SHP77 treated with DMSO at 0.1 percent for 48 hours (cell line): Measurements from ENCODE around the gene HIF3A.
"Not testable (repeated sequence)": the region's sequence is repeated elsewhere in the genome, so short reads cannot be mapped to it uniquely, and the experiment has no call there.

Experiments
- DNase-seq: peaks from one replicate; lab custom pipeline; 2025; lab: John Stamatoyannopoulos, UW

Gene HIF3A

DNA sequence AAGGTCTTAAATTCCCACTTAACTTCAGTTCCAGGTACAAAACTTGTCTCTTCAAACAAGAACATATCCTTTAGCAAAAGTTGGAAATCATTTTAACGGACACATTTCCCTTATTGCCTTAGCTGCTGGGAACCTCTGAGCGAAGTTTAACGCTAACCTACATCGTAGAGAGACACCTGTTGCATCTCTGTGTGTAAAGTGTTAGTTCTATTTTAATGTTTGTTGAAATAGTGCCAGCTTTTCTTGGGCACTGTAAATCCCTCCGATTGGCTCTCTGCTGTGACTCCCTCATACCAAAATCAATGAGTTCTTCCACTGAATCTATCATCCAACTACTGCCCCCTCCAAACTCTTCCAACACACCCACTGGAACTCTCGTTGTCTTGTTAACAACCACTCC, 2.3 kb upstream of the HIF3A start:
- DNase-seq = no peak

DNA sequence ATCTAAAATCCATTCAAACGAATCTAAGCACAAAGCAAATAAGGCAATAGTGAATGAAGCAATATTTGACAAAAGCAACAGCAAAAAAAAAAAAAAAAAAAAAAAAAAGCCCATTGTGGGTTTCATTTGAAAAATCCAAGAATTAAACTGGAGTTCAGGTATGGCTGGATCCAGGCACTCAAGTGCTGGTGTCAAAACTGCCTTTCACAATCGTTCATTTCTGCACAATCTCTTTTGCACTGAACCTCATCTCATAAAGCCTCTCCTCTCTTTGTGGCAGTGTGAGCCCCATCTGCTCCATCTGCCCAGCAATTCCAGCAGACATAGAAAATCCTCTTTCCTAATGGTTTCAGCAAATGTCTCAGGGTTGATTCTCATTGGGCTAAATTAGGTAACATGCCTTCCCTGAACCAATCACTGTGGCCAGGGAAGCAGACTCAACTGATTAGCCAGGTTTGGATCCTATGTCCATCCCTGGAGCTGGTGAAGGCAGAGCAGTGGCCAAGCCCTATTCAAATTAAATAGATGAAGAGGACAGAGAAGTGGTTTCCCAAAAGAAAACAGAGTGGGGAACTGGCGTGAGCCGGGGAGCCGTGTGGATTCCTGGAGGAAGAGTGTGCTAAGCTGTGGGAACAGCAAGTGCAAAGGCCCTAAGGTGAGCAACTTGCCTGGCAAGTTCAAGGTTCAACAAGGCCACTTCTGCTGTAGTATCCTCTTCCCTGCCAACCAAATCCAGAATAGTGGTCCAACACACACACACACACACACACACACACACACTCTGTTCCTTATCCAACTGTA, 1.2 kb upstream of the HIF3A start:
- DNase-seq = no peak

DNA sequence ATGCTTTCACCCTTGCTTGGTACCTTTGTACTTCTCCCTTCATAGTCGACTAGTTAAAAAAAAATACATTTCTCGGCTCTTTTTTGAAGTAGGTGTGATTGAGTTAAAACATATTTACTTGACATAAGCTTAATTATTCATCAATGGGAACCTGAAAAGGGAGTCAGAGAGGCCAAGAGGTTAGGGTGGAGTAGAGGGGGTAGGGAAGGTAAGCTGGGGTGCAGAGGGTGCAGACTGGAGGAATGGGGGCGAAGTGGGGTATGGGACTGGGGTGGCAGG, 701 bp upstream of the HIF3A start:
- DNase-seq = no peak

DNA sequence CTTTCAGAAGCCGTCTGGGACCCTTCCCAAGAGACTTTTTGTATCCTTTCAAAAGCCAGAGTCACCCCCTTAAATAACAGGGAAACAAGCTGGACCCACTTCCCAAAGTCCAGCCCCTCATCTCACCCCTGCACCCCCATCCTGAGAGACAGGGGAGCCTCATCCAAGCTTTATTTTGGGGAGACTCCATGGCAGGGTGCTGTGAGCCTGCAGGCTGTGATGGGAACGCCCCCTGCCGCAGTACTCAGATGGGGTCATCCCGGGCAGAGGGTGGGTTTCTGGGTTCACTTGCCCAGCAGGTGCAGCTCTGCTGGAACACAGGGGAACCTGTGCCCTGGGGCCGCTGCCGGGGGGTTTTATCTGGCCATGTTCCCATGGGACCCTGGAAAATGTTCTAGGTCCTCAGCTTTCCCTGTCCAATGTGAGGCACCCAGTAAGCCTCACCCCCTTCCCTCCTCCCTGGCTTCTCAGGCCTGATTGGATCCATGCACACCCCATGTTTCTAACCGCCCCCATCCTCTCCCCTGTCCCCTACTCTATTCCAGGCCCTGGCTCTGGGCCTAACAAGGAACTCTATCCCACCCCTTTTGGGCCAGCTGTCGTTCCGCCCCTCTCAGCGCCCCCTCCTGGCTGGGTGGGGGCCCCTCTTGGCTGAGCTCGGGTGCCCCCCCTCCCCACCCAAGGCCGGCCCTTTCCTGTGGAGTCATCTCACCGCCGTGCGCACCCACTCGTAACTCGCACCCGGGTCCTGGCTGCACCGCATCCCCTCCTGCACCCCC, 1.0 kb downstream of the HIF3A start:
- DNase-seq = no peak

DNA sequence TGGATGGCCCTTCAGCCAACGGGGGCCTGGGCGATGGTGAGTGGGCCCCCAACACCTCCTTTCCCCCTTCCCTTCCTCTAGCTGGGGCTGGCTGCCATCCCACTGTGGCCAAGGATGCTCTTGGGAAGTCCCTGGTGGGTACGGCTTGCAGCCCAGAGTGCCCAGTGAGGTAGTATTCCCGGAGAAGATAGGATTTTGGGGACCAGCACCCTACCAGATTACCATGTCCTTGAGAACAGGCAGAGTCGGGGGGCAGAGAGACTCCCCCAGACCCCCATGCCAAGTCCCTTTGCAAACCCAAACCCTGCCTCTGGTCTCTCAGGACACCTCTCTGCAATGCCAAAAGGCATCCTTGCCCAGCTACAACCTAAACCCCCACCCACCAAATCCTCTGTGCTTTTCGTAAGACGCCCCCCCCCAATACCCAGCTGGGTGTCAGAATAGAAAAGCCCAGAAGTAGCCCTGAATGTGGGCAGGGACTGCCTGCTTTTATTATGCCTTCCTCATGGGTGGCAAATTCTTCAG, 1.7 kb downstream of the HIF3A start:
- DNase-seq = no peak

DNA sequence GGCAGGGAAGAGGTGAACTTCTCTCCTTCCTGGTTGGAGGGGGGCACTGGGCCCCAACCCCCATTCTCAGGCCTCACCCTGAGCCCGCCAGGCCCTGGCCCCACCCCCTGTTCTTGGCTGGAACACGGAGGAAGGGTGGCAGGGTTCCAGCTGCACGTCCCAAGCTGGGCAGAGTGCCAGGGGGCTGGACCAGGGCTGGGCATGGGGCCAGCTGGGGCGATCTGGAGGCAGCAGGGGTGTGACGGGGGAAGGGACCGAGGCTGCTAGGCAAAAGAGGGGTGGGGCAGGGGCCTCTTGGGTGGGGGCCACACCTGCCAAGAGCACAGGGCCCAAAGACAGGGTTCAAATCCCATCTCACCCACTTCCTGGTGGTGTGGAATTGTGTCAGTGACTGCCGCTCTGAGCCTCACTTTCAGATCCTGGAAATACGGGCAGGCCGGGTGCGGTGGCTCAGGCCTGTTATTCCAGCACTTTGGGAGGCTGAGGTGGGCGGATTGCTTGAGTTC, 2.2 kb downstream of the HIF3A start:
- peak; percentile 58 for DNase-seq

DNA sequence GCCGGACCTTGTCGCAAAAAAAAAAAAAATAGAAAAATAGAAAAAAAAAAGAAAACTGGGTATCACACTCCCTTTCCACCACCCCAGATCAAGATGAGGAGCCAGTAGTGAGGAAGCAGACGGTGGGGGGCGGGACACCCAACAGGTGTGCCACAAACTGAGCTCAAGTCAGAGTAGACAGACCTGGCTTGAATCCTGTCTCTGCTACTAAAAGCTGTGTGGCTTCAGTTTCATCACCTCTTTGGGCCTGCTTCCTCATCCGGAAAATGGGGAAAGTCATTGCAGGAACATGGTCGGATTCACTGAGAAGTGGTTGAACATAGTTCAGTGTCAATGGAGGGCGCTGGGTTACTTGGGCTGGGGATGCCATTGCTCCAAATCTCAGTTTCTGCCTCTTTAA, 2.9 kb downstream of the HIF3A start:
- no peak for DNase-seq

DNA sequence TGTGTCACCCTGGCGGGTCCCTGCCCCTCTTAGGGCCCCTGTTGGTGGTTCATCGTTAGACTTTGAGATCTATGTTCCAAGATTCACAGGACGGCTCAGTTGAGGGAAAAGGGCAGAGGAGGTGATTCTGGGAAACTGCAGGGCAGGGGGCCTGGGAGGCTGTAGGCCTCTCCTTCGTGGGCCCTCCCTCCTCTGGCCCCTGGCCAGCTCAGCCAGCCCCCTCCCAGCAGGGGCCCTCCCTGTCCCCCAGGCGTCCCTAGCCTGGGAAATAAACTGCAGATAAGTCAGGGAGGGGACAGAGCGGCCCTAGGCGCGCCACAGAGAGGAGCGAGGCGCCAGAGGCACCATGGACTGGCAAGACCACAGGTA, 6.5 kb downstream of the HIF3A start:
- DNase-seq = no peak

DNA sequence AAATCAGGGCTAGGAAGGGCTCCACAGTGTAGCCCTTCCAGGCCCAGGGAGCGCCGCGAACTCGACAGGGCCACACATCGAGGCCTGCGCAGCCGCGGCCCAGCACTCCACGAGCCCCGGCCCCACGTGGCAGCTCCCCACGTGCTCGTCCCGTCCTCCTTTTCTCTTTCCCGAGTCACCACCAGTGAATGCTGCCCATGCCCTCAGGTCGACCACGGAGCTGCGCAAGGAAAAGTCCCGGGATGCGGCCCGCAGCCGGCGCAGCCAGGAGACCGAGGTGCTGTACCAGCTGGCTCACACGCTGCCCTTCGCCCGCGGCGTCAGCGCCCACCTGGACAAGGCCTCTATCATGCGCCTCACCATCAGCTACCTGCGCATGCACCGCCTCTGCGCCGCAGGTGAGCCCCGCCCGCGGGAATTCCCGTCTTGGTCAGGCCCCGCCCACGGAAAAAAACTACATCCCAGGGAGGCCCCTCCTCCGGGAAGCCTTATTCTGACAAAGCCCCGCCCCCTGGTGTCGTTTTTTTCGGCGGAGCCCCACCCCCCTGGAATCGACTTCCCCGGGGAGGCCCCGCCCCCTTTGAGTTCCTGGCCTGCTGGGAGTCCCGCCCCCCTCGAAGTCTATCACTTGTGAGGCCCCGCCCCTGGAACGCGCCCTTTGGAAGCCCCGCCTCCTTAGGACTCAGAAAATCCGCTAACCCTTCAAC, 7.0 kb downstream of the HIF3A start:
- DNase-seq = no peak

DNA sequence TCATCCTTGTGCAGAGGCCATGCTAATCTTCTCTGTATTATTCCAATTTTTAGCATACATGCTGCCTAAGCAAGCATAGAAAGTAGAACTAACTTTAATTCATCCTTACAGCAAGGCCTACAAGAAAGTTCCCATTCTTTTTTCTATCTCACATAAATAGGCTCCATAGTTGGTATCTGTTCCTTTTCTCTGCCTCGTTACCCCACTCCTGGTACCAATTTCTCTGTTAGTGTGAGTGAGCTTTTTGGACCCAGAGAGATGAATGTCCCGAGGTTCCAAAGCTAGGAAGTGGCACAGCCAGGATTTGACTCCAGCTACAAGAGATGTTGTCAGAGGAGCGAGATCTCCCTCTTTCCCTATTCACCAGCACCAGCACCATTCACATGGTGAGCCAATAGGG, 9.7 kb downstream of the HIF3A start:
- no peak for DNase-seq

DNA sequence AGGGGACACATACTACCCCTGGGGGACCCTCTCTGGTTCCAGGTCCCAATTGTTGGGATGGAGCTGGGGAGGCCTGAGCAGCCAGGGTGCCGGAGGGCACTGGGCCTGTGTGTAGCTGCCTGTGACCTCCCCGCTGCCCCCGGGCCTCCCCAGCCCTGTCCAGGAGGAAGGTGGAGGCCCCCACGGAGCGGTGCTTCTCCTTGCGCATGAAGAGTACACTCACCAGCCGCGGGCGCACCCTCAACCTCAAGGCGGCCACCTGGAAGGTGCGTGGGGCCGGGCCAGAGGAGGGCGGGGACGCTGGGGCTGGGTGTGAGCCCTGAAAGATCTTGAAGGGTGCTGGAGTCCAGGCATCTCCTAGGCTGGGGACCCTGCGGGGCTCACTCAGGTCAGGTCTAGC, 11.7 kb downstream of the HIF3A start:
- DNase-seq = no peak

DNA sequence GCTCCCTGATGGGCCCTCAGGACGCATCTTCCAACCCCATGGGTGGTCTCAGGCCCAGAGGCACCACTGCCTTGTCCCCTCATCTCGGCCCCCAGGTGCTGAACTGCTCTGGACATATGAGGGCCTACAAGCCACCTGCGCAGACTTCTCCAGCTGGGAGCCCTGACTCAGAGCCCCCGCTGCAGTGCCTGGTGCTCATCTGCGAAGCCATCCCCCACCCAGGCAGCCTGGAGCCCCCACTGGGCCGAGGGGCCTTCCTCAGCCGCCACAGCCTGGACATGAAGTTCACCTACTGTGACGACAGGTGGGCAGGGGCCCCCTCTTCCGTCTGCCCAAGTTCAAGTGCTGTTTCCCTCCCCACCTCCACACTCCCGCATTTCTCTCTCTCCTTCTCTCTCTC, 12.2 kb downstream of the HIF3A start:
- DNase-seq = no peak

DNA sequence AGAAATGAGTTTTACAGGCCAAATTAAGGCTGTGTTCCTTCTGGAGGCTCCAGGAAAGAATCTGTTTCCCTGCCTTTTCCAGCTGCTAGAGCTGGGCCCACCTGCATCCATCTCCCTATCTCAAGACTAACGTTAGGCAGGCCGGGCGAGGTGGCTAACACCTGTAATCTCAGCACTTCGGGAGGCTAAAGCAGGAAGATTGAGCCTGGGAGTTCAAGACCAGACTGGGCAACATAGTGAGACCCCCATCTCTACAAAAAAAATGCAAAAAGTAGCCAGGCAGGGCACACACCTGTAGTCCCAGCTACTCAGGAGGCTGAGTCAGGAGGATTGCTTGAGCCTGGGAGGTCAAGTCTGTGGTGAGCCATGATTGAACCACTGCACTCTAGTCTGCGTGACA, 14.6 kb downstream of the HIF3A start:
- DNase-seq = no peak

DNA sequence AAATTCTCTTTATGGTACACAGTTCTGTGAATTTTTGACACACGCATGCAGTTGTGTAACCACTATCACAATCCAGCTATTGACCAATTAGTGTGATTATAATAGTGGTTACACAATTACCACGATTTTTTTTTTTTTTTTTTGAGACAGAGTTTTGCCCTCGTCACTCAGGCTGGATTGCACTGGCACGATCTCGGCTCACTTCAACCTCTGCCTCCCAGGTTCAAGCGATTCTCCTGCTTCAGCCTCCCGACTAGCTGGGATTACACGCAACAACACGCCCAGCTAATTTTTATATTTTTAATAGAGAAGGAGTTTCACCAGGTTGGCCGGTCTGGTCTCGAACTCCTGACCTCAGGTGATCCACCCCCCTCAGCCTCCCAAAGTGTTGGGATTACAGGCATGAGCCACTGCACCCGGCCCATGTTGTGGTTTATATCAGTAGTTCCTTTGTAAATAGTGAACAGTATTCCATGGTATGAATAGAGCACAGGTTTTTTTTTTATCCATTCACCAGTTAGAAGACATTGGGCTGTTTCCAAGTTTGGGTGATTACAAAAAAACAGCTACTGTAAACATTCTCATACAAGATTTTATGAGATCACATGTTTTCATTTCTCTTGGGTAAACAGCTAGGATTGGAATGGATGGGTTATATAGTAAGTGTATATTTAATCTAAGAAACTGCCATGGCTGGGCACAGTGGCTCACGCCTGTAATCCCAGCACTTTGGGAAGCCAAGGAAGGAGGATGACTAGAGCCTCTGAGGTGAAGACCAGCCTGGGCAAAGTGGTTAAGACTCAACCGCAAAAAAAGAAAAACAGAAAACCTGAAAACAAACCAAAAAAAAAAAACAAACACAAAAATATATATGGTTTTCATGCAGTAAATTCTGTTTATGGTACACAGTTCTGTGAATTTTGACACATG, 17.0 kb downstream of the HIF3A start:
- DNase-seq = not testable (repeated sequence)

DNA sequence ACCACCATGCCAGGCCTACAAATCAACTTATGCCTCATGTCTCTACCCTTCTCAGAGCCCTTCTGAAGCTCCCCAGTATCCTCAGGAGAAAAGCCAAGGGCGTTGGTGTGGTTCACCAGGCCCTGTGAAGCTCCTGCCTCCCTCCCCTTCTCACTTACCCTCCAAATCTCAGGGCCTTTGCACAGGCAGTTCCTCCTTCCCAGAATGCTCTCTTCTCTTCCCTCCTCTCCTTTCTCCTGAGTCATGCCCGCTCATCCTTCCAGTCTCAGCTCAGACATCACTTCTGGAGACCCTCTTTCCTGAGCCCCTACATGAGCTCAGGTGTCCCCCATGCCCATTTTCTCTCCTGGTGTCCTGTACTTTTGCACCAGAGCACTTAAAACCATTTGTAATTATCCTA, 20.5 kb downstream of the HIF3A start:
- DNase-seq = no peak

DNA sequence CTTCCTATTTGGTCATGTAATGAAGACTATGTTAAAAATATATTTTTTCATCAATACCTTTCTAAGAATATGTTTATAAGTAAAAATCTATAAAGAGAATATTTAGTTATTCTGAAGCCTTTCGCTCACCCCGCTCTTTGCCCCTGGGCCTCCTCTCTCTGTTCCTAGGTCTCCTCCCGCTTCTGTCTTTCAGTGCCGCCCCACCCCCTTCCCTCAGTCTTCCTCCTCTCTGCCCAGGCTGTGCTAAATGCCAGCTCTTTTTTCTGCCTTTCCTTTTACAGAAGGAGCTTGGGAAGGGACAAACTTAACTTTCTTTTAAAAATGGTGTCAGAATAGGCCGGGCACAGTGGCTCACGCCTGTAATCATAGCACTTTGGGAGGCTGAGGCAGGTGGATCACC, 22.8 kb downstream of the HIF3A start:
- DNase-seq = no peak

DNA sequence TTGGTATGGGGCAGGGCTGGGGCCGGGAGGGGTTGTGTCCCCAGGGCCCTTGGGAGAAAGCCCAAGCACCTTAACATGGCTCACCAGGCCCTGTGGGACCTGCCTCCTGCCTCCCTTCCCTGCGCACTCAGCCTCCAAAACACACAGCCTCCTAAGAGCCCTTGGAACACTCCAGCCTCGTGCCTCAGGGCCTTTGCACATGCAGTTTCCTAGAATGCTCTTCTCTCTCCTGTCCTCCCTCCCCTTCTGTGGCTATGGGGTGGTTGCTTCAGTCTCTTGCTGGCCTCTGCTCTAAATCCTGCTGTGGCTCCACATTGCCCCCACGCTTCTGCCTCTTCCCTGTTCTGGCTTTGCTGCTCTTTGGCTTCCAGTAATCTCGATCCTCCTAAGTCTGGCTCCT, 23.7 kb downstream of the HIF3A start:
- DNase-seq = no peak

DNA sequence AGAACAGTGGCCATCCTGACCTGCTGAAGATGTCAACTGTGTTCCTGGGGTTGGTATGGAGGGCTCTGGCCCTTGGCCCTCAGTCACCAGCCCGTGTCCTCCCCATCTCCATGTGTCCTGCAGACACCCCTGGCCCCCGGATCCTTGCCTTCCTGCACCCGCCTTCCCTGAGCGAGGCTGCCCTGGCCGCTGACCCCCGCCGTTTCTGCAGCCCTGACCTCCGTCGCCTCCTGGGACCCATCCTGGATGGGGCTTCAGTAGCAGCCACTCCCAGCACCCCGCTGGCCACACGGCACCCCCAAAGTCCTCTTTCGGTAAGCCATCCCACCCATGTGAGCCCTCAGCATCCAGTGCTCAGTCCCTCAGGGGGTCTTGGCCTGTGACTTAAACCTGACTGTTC, 24.8 kb downstream of the HIF3A start:
- DNase-seq = no peak

DNA sequence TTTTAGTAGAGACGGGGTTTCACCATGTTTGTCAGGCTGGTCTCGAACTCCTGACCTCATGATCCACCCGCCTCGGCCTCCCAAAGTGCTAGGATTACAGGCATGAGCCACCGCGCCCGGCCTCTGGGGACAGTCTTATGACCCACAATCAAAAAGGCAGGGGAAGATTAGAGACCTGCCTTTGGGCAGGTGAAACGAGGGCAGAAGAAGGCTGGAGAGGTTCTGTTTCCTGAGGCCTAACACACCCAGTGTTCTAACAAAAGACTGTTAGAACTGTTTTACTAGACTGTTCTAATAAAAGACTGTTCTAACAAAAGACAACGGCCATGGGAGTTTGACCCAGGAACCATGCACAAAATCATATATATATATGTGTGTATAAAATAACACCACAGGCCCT, 26.4 kb downstream of the HIF3A start:
- not testable (repeated sequence) for DNase-seq

DNA sequence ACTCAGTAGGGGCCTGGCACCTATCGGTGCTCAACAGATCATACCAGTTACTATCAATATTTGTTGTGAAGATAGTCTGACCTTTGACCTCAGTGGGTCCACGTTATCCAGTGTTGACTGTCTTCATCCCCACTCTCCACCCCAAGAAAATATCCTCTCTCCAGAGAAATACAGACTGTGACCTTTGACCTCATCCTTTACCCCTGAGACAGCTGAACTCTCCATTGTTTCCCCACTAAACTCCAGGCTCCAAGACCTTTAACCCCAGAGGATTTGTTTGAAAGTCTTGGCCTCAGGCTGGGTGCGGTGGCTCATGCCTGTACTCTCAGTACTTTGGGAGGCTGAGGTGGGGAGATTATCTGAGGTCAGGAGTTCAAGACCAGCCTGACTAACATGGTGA, 27.4 kb downstream of the HIF3A start:
- DNase-seq = no peak

DNA sequence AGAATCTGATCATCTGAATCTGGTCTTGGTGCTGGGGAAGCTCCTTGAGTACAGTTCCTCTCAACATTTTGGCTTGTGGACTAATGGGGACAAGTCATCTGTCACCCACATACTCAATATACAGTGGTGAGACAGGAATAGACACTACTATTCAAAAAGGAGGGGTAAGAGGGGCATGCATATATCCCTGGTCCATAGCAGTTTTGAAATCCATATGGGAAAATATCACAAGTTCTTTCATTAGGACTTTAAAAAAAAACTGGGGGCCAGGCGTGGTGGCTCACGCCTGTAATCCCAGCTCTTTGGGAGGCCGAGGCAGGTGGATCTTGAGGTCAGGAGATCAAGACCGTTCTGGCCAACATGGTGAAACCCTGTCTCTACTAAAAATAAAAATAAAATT, 29.8 kb downstream of the HIF3A start:
- no peak for DNase-seq

DNA sequence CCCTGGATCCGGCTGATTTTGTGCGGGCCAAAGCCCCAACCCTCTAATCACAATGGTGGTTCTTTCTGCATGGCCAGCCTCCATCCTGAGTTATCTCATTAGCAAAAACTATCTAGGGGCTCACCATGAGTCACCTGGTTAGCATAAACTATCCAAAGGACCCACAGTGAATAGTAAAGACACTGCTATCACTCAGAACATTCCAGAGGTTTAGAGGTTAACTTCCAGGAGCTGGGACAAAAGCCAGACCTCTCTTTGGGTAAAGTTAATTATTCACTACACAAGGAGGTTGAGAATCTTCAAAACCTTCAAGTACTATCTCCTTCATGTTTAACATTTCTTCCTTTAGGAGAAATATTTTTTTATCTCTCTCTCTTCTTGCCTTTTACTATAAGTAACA, 31.2 kb downstream of the HIF3A start:
- DNase-seq = no peak
